HG03571 (cell line): ENCODE data around the gene DROSHA.

Source experiments
- ATAC-seq: cut with Tn5 transposase; IDR thresholded peaks from one replicate; pipeline ENCODE4 v1.9.1; 2021; ENCODE audit not compliant: unreplicated experiment

DROSHA gene

GRCh38 chr5:31470608-31471007 is 61.3 kb downstream of the DROSHA start:
- no peak for ATAC-seq

DNA sequence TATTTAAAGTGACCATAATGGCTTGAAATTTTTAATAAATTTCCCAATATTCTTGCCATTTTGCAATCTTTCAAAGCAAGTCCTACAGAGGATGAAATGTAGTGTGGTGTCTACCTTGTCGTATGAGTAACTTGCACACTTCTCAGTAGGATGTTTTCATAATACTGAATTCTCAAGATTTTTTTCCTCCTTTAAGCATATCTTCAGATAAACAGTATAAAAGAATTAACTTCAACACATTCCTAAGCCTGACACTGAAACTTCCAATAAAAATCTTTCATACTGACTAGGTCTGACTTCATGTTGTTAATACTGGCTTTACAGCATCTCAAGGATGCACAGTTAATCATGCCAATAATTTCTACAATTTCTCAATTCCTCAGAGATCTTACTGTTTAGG is 62.0 kb downstream of the DROSHA start:
- no peak for ATAC-seq

GRCh38 chr5:31469466-31469865 is 62.4 kb downstream of the DROSHA start:
- no peak for ATAC-seq

- no peak for ATAC-seq
Observed at GRCh38 chr5:31465291-31465690, 66.6 kb downstream of the DROSHA start.

DNA sequence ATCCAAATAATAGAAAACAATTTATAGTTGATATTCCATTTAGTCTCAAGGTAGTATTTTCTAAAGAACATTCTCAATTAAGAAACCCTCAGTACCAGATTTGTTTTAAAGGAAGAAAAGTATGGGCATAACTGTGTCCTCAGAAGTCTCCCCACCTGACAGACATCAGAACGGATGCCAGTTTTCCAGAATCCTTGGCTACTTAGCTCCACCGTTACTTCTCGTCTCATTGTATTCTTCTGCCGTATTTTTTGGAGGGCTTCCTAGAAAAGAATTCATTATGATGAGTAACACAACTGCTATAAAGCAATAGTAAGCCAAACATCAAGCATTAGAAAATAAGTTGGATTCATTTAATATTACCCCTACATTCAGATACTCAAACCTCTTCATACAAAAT is 67.8 kb downstream of the DROSHA start:
- no peak for ATAC-seq

- no peak for ATAC-seq
Observed at GRCh38 chr5:31463351-31463750, 68.5 kb downstream of the DROSHA start.

DNA sequence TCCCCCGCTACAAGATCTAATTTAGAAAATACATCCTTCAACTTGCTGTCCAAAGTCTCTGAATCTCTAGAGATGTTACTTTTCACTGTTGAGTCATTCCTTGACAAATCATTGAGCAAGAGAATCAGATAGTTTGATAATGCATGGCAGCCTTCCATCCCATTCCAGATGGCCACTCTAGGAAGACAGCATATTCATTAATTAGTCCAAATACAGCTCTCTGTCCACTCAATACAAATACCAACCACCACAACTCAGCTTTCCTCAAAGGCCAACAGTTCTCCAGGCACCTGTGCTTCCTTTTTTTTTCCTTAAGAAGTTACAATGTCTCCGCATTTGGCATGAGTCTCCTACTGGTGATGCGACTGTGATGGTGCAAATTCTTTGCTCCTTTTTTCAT is 72.3 kb downstream of the DROSHA start:
- no peak for ATAC-seq

GRCh38 chr5:31455172-31455571 is 76.7 kb downstream of the DROSHA start:
- ATAC-seq, result no peak

DNA sequence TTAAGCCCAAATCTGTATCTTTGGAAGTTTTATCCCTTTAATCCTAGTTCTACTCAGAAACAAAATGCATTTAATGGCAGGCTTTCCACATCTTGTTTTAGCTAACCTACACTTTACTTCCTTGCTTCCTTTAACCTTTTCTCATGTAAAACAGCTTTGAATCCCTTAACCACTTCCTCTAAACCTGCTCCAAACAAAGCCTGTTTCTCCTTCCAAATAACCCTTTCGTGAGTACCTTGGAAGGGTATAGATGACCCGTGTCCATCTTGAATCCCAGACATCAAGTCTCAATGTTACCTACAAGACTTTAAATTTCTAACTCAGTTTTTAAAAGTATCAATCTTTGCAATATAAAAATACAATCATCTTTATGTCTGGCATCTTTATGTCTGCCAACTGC is 78.4 kb downstream of the DROSHA start:
- no peak for ATAC-seq

DNA sequence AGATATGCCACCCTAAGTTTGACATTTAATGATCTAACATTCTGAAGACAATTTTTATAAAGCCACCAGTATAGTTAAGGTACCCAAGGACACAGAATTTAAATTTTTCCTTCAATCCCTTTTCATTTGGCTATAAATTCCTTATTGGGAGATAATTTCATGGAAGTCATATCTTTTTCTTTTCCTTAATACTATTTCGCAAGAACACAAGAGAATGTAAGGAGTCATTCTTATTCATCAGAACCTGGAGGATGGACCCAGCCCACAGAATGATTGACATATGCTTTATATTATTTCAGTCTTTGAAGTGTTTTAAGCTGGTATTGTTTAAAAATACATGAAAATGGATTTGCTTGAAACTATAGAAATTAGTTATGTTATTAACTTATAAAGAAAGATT is 79.6 kb downstream of the DROSHA start:
- ATAC-seq, result no peak

DNA sequence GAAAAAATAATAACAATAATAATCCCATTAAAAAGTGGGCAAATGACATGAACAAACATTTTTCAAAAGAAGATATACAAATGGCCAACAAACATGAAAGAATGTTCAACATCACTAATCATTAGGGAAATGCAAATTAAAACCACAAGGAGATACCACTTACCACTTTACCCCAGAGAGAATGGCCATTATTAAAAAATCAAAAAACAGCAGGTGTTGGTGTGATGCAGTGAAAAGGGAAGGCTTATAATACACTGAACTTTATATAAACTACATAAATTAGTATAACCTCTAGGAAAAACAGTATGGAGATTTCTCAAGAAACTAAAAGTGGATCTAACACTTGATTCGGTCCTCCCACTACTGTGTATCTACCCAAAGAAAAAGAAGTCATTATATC is 81.9 kb downstream of the DROSHA start:
- no peak for ATAC-seq

- no peak for ATAC-seq
Observed at GRCh38 chr5:31449174-31449573, 82.7 kb downstream of the DROSHA start.

- no peak for ATAC-seq
Observed at GRCh38 chr5:31445041-31445600, 86.8 kb downstream of the DROSHA start.

- no peak for ATAC-seq
Observed at GRCh38 chr5:31443572-31443971, 88.3 kb downstream of the DROSHA start.

DNA sequence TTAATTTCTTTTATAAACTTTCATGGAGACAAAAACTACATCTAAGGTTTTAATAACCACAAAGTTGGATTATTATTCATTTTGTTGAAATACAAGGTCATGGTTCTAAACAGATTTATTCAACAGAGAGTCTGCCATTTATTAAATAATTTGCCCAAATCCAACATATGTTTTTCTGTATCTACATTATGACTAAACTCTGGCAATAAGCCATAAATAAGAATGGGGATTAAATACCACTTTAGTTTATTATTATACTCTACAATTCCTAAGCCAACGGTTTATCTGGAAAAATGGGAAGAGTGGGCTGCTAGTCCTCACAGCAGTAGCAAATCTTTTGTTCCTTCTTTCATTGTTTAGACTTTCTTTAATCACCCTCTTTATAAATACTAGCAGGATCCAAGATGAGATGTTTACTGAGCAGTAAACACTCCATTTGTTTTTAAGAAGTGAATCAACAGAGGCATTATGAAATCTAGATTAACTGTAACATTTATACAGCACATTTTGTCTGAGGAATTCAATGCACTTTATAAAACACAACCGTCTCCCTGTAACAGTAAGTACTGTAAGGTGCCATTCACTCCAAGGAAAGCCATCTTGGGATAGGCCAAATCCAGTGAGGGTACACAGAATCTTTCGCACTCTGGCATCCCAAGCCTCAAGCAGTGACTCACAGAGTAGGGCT is 89.7 kb downstream of the DROSHA start:
- ATAC-seq, result no peak

GRCh38 chr5:31436851-31437250 is 95.0 kb downstream of the DROSHA start:
- ATAC-seq, result no peak

- no peak for ATAC-seq
Observed at GRCh38 chr5:31435730-31436129, 96.2 kb downstream of the DROSHA start.

DNA sequence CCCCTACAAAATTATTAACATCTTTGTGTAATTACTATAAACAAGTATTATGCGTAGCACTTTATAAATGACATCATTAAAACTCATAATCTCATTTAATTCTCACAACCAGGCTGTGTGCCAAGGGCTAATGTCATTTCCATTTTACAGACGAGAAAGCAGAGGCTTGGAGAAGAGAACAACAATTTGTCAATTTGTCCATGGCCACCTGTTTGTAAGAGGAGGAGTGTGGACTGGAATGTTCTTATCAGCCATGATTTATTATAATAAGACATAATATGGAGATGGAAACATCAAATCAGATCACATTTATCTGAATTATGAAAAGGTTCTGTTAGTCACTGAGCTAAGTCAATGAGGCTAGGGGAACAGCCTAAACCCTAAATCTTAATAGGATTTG is 97.0 kb downstream of the DROSHA start:
- no peak for ATAC-seq

GRCh38 chr5:31433229-31433628 is 98.7 kb downstream of the DROSHA start:
- ATAC-seq, result no peak

DNA sequence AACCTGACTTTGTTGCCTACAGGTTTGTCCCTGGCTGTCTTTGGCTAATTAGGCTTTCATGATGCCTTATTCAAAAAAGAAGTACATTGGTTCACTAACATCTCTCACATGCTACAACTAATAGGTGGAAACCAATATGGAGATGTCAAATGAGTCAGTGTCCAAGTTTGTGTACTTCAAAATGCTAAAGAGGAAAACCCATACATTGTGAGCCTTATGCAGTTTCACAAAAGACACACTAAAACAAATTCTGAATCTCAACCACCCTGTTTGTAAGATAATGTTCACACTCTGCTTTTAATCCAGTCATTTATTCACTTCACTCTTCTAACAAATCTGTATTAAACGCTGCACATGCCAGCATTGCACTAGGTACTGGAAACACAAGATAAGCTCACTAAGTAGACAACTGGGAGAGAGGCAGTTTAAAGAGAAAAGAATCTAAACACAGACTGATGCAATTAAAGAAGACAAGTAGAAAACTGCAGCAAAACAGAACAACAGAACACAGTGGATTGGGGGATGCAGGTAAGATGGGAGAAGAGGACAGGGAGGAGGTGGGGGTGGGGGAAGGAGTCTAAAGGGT is 104.1 kb downstream of the DROSHA start:
- no peak for ATAC-seq

GRCh38 chr5:31427013-31427723 is 104.7 kb downstream of the DROSHA start:
- no peak for ATAC-seq
